Natural killer cell treated with Interleukin-12 subunit alpha and Interleukin-12 subunit beta and Interleukin-15 and Interleukin-18, amount 100 ng/mL, for 72 hours (primary cell): Measurements from ENCODE around the gene CEACAM8. TPM values are rescaled to one million over a fixed set of nuclear protein-coding genes. Genes with fewer than 3 reads are reported as not detected.
"Not testable (repeated sequence)": the region's sequence is repeated elsewhere in the genome, so short reads cannot be mapped to it uniquely, and the experiment has no call there.

Experiments used
- ATAC-seq, 2 donors: fragments of 150-1000 bp; cut with Tn5 transposase in 1 of 2; sonication (Bioruptor Pico), chemical (Tn5 transposase) in 1 of 2; 2 replicates each; pipeline ENCODE4 v1.10.0; 2021
- DNase-seq: peaks from one replicate; pipeline ENCODE4 v3.0.0; 2022; ENCODE audit warnings: low spot score
- H3K27ac Mint-ChIP-seq, 2 donors: 1 replicate in 1 of 2; 2 replicates in 1 of 2; pipeline ENCODE4 v1.8.0; 2022; ENCODE audit warnings: mixed read lengths in 2 of 2, mild to moderate bottlenecking in 1 of 2, moderate library complexity in 1 of 2
- H3K27me3 Mint-ChIP-seq, 2 donors: 1 replicate in 1 of 2; 2 replicates in 1 of 2; pipeline ENCODE4 v1.8.0; 2022; ENCODE audit warnings: mixed read lengths in 2 of 2
- H3K36me3 Mint-ChIP-seq: one replicate; pipeline ENCODE4 v1.8.0; 2022; ENCODE audit warnings: mixed read lengths
- H3K4me1 Mint-ChIP-seq, 2 donors: 1 replicate in 1 of 2; 2 replicates in 1 of 2; pipeline ENCODE4 v1.8.0; 2022; ENCODE audit warnings: low read depth in 2 of 2, mixed read lengths in 2 of 2, mild to moderate bottlenecking in 1 of 2
- H3K4me3 Mint-ChIP-seq: one replicate; pipeline ENCODE4 v1.8.0; 2022; ENCODE audit warnings: mixed read lengths
- H3K9me3 Mint-ChIP-seq: 2 replicates; pipeline ENCODE4 v1.8.0; 2022; ENCODE audit warnings: mixed read lengths
- total RNA-seq, 2 donors: library from RNA; stranded (reverse); gene quantifications; one replicate each; pipeline ENCODE4 v1.2.3, GENCODE V29; 2022

Gene CEACAM8
- total RNA-seq, 2 donors from 2014 or later, result not detected

DNA sequence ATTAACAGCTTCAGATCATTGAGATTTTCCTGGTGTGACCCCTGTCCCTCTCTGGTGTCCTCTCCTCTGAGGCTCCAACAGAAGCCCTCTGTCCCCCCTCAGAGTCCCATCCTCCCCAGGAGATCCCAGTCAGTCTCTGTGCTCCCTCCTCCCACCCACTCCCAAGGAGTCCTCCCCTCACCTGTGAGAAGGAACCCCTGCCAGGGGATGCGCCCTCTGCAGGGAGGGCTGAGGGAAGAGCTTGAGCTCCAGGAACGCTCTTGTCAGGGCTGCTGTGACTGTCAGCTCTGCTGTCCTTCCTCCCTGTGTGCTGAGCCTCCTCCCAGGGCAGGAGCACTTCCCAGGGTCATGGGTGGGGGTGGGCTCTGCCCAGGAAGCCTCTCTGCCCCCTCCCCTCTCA is 33.2 kb downstream of the CEACAM8 start:
- Mint-ChIP-seq H3K4me3 (no peak overlapping the region), H3K27ac (no peak overlapping the region), H3K4me1 (peaks cover 5 to 6% of the 10 kb centered on the region in 2 donors), H3K27me3 (peaks cover 19 to 27% of the 10 kb centered on the region in 2 donors), H3K36me3 (no peaks in the 10 kb centered on the region), H3K9me3 (no peaks in the 10 kb centered on the region)
- DNase-seq, result no peak
- ATAC-seq, result no peak

DNA sequence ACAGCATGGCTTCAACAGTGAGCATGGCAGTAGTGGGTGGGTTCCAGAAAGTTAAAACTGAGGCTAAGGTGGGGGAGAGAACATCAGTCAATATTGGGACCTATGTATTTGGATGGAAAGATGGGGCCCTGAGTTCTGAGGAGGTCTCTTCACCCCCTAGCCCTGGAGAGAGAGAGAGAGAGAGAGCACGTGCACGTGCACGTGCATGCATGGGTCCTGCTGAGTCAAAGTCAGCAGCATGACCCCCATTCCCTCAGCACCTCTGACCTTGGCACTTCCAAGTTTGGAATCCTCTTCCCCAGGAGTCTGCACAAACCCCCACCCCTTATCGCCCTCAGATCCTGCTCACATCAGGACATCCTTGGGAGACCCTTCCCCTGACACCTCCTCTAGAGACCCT is 34.0 kb downstream of the CEACAM8 start:
- Mint-ChIP-seq H3K27me3 (peaks cover 22 to 30% of the 10 kb centered on the region in 2 donors), H3K36me3 (no peaks in the 10 kb centered on the region), H3K27ac (no peak overlapping the region), H3K4me1 (peaks cover 5 to 6% of the 10 kb centered on the region in 2 donors), H3K4me3 (no peak overlapping the region), H3K9me3 (no peaks in the 10 kb centered on the region)
- ATAC-seq (no peak), DNase-seq (no peak)

DNA sequence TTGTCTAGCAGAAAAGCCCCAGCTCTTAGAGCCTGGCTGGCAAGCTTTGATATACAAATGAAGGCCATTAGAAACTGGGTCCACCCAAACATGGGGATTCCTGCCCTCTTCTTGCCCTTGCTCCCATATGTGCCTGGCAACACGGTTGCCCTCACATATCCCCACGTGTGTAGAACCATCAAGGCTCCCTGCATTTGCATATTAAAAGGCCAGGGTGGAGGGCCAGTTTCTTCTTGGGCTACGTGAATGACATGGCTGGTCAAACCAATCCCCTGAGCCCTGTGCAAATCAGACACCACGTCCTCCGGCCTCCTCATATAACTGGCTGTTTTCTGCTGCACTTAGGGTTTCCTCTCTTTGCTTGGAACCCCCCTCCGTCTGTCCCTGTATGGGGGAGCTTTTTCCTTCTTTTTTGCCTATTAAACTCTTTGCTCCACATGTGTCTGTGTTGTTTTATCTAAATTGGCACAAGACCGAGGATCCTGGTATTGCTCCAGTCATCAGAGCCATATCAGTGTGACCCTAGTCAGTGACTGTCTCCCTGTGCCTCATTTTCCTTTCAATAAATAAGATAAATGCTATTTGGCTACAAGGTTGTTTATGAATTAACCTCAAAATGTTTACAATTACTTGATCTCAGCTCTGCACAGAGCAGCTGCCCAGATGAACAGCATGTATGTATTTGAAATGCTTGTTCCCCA is 36.1 kb downstream of the CEACAM8 start:
- no peaks in the 10 kb centered on the region for H3K36me3 Mint-ChIP-seq
- no peaks in the 10 kb centered on the region for H3K9me3 Mint-ChIP-seq
- H3K4me1 Mint-ChIP-seq, result peaks cover 5 to 6% of the 10 kb centered on the region in 2 donors
- ATAC-seq (no peak), DNase-seq (no peak)
- H3K27ac Mint-ChIP-seq, result no peak overlapping the region
- no peak overlapping the region for H3K4me3 Mint-ChIP-seq
- H3K27me3 Mint-ChIP-seq, result peaks cover 22 to 30% of the 10 kb centered on the region in 2 donors

DNA sequence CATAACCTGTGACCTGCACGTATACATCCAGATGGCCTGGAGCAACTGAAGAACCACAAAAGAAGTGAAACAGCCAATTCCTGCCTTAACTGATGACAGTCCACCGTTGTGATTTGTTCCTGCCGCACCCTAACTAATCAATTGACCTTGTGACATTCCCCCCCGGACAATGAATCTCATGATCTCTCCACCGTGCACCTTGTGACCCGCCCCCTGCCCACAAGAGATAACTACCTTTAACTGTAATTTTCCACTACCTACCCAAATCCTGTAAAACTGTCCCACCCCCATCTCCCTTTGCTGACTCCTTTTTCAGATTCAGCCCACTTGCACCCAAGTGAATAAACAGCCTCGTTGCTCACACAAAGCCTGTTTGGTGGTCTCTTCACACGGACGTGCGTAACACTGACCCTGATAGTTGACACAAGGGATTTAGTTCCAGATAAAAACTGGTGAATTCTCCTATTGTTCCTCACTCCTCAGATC is 37.3 kb downstream of the CEACAM8 start:
- DNase-seq, H3K9me3 Mint-ChIP-seq, H3K4me3 Mint-ChIP-seq, ATAC-seq, H3K36me3 Mint-ChIP-seq, H3K27ac Mint-ChIP-seq, H3K4me1 Mint-ChIP-seq: not testable (repeated sequence)
- H3K27me3 Mint-ChIP-seq, result peaks cover 17 to 23% of the 10 kb centered on the region in 2 donors

DNA sequence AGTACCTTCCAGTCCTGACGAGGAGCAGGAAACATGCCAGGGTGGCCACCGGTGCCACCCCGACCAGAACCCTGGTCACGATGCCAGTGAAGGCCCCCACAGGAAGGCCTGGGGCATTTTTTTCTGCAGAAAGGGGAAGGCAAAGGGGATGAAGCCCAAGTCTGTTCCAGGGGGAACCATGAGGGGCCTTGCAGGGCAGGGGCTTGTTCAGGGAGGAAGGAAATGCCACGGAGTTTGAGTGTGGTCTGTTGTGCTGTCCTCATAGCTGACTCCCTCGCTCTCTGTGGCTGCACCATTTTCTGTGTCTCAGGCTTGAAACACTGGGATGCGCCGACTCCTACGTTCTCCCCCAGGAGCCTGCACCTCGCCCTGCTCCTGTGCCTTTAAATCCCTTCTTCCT is 38.9 kb downstream of the CEACAM8 start:
- H3K9me3 Mint-ChIP-seq, result no peaks in the 10 kb centered on the region
- no peak for ATAC-seq
- no peak overlapping the region for H3K4me3 Mint-ChIP-seq
- no peak for DNase-seq
- H3K27ac Mint-ChIP-seq, result no peak overlapping the region
- no peaks in the 10 kb centered on the region for H3K4me1 Mint-ChIP-seq
- peaks cover 12 to 16% of the 10 kb centered on the region in 2 donors for H3K27me3 Mint-ChIP-seq
- H3K36me3 Mint-ChIP-seq, result no peaks in the 10 kb centered on the region

DNA sequence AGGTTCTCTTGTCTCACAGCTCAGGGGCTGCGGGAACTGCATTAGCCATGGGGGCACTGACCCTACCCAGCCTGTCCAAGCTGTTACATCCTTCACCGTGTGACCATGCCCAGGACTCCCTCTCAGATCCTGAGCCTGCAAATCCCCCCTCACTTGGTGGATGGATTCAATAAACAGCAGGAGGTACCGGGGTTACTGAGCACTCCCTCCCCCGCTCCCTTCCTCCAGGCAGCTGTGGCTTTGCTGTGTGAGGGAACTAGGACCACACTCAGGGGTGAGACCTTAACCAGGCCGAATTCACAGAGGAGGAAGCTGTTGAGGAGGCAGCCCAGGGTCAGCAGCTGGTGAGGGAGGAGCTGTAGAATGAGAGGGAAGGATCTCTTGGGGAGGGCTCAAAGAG is 39.4 kb downstream of the CEACAM8 start:
- ATAC-seq (no peak), DNase-seq (no peak)
- Mint-ChIP-seq H3K4me1 (no peaks in the 10 kb centered on the region), H3K27me3 (peaks cover 12 to 16% of the 10 kb centered on the region in 2 donors), H3K27ac (no peak overlapping the region), H3K36me3 (no peaks in the 10 kb centered on the region), H3K4me3 (no peak overlapping the region), H3K9me3 (no peaks in the 10 kb centered on the region)

DNA sequence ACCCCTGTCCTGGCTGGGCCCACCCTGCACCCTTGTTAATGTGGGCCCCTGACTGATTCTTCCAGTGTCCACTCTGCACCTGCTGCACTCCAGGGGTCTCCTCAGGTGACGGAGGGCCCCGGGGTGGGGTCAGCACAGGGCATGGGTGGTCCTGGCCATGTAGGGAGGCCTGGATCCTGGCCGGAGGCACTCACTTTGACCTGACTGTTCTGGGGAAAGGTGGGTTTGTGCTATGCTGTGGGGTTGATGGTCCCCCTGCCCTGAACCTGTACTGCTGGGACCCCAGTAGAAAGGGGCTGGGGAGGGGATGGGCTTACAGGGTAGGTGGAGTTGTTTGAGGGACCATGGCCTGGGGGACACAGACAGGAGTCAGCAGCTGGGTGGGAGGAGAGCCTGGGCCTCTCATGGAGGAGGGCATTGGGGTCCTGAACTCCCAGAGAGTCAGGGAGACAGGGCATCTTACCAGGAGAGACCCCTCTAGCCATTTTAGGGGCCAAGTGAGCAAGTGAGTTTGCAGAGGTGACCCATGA is 40.6 kb downstream of the CEACAM8 start:
- H3K4me1 Mint-ChIP-seq, result no peaks in the 10 kb centered on the region

DNA sequence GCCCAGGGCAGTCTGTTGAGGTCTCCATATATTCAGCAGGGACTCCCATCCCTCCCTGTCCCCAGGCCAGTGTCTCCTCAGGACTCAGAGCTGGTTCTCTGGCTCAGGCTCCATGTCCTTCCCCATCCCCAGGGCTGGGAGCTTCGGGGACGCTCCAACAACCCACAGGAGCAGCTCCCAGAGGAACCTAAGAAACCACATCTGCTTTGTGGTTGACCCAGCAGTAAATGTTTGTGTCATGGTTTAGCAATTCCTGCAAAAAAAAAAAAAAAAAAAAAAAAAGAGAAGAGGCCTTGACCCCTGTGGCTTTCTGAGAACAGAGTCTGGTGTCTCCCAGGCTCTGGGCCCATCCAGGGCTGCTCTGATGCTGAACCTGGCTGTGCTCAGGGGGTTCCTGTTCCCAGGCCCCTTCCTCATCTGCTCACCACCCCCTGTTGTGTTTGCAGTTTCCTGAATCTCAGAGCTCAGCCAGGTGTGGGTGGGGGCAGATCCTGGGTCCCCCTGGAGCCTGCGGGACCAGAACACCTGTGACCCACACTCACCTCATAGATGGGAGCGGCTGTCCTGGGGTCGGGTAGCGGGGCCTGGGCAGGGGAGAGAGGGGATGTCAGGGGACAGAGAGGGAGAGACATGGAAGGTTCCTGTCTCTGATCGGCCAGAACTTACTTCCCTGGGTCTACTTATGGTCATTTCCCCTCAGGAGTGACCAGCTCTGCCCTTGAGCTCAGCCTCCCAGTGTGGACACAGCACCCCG is 41.3 kb downstream of the CEACAM8 start:
- no peaks in the 10 kb centered on the region for H3K9me3 Mint-ChIP-seq
- H3K36me3 Mint-ChIP-seq, result no peaks in the 10 kb centered on the region
- H3K4me3 Mint-ChIP-seq, result no peak overlapping the region
- H3K4me1 Mint-ChIP-seq, result no peaks in the 10 kb centered on the region
- no peak for ATAC-seq
- DNase-seq, result no peak
- H3K27ac Mint-ChIP-seq, result no peak overlapping the region
- peaks cover 12 to 16% of the 10 kb centered on the region in 2 donors for H3K27me3 Mint-ChIP-seq

More for the DNA sequence above, 40.6 kb downstream of the CEACAM8 start:
- H3K27ac Mint-ChIP-seq, result no peak overlapping the region
- ATAC-seq (no peak), DNase-seq (no peak)
- H3K36me3 Mint-ChIP-seq, result no peaks in the 10 kb centered on the region
- H3K4me3 Mint-ChIP-seq, result no peak overlapping the region
- no peaks in the 10 kb centered on the region for H3K9me3 Mint-ChIP-seq
- H3K27me3 Mint-ChIP-seq, result peaks cover 12 to 16% of the 10 kb centered on the region in 2 donors

DNA sequence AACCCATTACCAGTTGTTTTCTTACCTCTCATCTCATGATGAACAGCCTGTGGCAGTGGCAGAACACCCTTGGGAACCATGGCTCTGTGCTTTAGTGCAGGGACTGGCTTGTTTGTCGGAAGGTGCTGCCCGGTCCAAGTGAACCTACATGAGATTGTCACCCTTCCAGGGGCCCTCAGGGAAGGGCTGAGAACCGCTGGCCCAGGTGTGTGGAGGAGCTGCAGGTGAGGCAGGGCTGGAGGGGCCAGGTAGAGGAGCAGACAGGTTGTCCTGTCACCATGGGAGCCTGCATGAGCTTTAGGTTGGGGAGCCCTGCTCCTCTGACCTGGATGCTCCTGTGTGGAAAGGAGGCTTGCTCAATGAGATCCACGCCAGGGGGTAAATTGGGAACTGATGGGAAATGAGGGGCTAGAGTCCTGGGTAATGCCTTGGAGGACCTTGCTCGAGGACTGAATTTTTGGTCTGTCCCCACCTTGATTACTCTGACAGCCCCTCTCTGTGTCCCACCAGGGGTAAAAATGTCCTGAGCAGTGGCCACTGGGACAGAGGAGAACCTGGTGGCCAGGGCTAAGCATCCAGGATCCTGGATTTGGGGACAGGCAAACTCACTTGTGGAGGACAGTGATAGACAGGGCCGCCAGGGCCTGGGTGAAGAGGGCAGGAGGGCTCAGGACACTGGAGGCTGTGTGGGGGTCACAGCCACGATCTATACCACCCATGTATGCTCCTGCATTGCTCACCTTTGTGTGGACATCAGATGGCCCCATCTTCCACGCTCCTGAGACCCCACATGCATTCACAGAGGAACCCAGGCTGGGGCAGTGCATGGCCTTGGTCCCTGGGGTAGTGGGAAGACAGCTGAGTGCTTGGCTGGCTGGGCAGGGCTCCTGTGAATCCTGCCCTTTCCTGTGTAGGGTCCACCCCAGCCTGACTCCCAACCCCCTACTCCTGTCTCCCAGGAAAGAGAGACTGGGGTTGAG is 42.3 kb downstream of the CEACAM8 start:
- Mint-ChIP-seq H3K36me3 (no peaks in the 10 kb centered on the region), H3K27me3 (peaks cover 10 to 16% of the 10 kb centered on the region in 2 donors), H3K27ac (no peak overlapping the region), H3K4me1 (no peaks in the 10 kb centered on the region), H3K4me3 (no peak overlapping the region), H3K9me3 (no peaks in the 10 kb centered on the region)
- DNase-seq, result no peak
- ATAC-seq, result no peak

DNA sequence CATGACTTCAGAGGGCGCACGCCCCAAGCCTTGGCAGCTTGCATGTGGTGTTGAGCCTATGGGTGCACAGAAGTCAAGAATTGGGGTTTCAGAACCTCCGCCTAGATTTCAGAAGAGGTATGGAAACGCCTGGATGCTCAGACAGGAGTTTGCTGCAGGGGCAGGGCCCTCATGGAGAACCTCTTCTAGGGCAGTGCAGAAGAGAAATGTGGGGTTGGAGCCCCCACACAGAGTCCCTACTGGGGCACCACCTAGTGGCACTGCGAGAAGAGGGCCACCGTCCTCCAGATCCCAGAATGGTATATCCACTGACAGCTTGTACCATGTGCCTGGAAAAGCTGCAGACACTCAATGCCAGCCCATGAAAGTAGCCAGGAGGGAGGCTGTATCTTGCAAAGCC is 44.2 kb downstream of the CEACAM8 start:
- not testable (repeated sequence) for H3K4me1 Mint-ChIP-seq, ATAC-seq, H3K36me3 Mint-ChIP-seq, H3K27ac Mint-ChIP-seq, DNase-seq, H3K4me3 Mint-ChIP-seq, H3K9me3 Mint-ChIP-seq, H3K27me3 Mint-ChIP-seq

DNA sequence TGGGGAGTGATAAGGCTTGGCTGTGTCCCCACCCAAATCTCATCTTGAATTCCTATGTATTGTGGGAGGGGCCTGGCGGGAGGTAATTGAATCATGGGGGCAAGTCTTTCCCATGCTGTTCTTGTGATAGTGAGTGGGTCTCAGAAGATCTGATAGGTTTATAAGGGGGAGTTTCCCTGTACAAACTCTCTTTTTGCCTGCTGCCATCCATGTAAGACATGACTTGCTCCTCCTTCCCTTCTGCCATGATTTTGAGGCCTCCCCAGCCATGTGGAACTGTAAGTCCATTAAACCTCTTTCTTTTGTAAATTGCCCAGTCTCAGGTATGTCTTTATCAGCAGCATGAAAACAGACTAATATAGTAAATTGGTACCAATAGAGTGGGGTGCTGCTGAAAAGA is 45.7 kb downstream of the CEACAM8 start:
- ATAC-seq, DNase-seq, H3K27ac Mint-ChIP-seq, H3K27me3 Mint-ChIP-seq, H3K4me3 Mint-ChIP-seq, H3K4me1 Mint-ChIP-seq, H3K36me3 Mint-ChIP-seq, H3K9me3 Mint-ChIP-seq: not testable (repeated sequence)

DNA sequence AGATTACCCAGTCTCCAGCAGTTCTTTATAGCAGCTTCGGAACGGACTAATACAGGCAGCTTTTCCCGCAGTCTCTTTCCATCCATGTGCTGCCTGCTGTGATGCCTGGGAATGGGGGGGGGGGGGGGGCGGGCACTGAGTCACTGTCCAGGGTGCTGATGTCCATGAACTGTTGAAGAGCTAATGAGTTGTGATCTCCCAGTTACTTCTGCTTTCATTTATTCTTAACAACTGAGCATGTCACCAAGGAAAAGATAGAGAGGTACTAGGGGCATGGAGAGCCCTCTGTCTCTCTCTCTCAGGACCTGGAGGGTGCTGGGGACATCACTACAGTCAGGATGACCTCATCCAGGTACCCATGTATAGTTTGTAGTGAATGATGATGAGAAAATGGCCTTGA is 46.2 kb downstream of the CEACAM8 start:
- Mint-ChIP-seq H3K27ac (no peak overlapping the region), H3K4me1 (no peaks in the 10 kb centered on the region), H3K36me3 (no peaks in the 10 kb centered on the region), H3K27me3 (peaks cover 5 to 6% of the 10 kb centered on the region in 2 donors), H3K9me3 (no peaks in the 10 kb centered on the region), H3K4me3 (no peak overlapping the region)
- no peak for DNase-seq
- no peak for ATAC-seq

DNA sequence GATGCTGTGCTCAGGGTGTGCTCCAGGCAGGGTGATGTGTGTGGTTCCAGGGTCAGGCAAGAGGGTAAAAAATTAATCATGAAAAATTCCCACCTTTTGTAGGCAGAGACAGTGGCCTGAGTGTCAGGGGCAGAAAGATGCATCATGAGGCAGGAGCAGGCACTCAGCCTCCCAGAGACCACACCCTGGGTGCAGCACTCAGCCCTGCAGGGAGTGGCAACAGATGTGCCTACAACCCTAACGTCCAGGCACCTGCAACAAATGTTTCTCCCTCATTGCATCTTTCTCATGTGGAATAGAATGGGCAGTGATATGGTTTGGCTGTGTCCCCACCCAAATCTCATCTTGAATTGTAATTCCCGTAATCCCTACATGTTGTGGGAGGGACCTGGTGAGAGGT is 46.8 kb downstream of the CEACAM8 start:
- ATAC-seq (no peak), DNase-seq (no peak)
- Mint-ChIP-seq H3K4me3 (no peak overlapping the region), H3K27ac (no peak overlapping the region), H3K27me3 (peaks cover 5 to 6% of the 10 kb centered on the region in 2 donors), H3K4me1 (no peaks in the 10 kb centered on the region), H3K9me3 (no peaks in the 10 kb centered on the region), H3K36me3 (no peaks in the 10 kb centered on the region)
